C4-2B (cell line): ENCODE data around the gene SPSB3.

Experiments
- CTCF ChIP-seq: fragments of 450-650 bp; conservative IDR thresholded peaks from 2 replicates; pipeline ENCODE4 v1.5.1; 2017; ENCODE audit warnings: mild to moderate bottlenecking
- ZFX ChIP-seq: fragments of 450-650 bp; IDR thresholded peaks from 2 replicates; pipeline ENCODE4 v1.6.1; 2017

GRCh38 chr16:1821861-1822611 lies 39.7 kb upstream of the SPSB3 start:
- TF ChIP-seq CTCF (no peak), ZFX (no peak)
